Measurements from ENCODE around the gene GGCX.
"Not testable (repeated sequence)": the region's sequence is repeated elsewhere in the genome, so short reads cannot be mapped to it uniquely, and the experiment has no call there.

Gene GGCX

DNA sequence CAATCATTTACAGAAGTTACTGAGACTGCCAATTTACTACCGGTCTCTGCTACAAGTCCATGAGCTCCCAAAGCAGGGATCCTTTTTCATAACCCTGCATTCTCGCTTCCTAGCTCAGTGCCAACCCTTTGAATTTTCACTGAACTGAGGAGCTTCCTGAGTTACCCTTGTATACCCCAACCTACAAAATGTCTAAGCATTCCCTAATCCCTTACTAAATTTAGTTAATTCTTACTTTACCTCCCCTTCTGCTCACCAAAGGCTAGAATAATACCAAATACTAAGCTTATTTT lies 12.7 kb downstream of the GGCX start:
- no peak overlapping the region for H3K27ac ChIP-seq
- TF ChIP-seq, protein P1, sequence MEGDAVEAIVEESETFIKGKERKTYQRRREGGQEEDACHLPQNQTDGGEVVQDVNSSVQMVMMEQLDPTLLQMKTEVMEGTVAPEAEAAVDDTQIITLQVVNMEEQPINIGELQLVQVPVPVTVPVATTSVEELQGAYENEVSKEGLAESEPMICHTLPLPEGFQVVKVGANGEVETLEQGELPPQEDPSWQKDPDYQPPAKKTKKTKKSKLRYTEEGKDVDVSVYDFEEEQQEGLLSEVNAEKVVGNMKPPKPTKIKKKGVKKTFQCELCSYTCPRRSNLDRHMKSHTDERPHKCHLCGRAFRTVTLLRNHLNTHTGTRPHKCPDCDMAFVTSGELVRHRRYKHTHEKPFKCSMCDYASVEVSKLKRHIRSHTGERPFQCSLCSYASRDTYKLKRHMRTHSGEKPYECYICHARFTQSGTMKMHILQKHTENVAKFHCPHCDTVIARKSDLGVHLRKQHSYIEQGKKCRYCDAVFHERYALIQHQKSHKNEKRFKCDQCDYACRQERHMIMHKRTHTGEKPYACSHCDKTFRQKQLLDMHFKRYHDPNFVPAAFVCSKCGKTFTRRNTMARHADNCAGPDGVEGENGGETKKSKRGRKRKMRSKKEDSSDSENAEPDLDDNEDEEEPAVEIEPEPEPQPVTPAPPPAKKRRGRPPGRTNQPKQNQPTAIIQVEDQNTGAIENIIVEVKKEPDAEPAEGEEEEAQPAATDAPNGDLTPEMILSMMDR (IDR thresholded peaks at IDR 0.05) = no peak

DNA sequence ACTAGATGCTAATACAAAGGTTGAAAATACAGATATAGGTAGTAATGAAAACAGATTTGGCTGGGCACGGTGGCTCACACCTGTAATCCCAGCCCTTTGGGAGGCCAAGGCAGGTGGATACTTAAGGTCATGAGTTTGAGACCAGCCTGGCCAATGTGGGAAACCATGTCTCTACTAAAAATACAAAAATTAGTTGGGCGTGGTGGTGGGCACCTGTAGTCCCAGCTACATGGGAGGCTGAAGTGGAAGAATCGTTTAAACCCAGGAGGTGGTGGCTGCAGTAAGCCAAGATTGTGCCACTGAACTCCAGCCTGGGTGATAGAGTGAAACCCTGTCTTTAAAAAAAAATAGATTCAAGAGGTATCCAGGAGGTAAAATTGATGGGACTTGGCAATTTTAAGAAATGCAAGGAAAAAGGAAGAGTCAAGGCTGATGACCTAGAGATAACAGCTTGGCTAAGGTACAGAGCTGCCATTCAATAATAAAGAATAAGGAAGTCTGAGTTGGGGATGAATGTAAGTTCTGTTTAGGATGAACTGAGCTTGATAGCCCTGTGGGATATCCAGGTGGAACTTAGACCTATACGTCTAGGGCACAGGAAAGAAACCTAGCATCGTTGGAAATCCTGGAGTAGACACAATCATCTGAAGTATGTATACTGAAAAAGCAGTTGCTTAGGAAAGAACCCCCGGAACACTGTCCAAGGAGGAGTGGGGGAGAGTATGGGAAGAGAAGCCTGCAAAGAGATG lies 13.3 kb downstream of the GGCX start:
- H3K27me3 ChIP-seq (ENCODE audit: control insufficient read depth, insufficient read depth, low read length) = no peaks in the 10 kb centered on the region
- H3K79me2 ChIP-seq = no peaks in the 10 kb centered on the region
- TF ChIP-seq, protein P1 (IDR thresholded peaks at IDR 0.05) = no peak
- no peak overlapping the region for H3K27ac ChIP-seq
- H3K4me2 ChIP-seq (ENCODE audit: low read length) = no peak overlapping the region
- peaks cover 14% of the 10 kb centered on the region for H3K4me1 ChIP-seq
- no peak overlapping the region for H2AFZ ChIP-seq
- H3K36me3 ChIP-seq (ENCODE audit: control insufficient read depth, insufficient read depth, low read length) = no peaks in the 10 kb centered on the region
- H3K9me3 ChIP-seq (ENCODE audit: control insufficient read depth, low read length) = no peaks in the 10 kb centered on the region
- no peak overlapping the region for H3K4me3 ChIP-seq (ENCODE audit: low read depth, low read length)
- H3K9ac ChIP-seq = no peak overlapping the region

More for the DNA sequence above, 12.7 kb downstream of the GGCX start:
- Histone ChIP-seq H3K36me3 (ENCODE audit: control insufficient read depth, insufficient read depth, low read length) (no peaks in the 10 kb centered on the region), H2AFZ (no peak overlapping the region), H3K4me2 (ENCODE audit: low read length) (no peak overlapping the region), H3K4me1 (peaks cover 12% of the 10 kb centered on the region), H3K27me3 (ENCODE audit: control insufficient read depth, insufficient read depth, low read length) (no peaks in the 10 kb centered on the region), H3K79me2 (no peaks in the 10 kb centered on the region), H3K9ac (no peak overlapping the region), H3K9me3 (ENCODE audit: control insufficient read depth, low read length) (no peaks in the 10 kb centered on the region), H3K4me3 (ENCODE audit: low read depth, low read length) (no peak overlapping the region)

DNA sequence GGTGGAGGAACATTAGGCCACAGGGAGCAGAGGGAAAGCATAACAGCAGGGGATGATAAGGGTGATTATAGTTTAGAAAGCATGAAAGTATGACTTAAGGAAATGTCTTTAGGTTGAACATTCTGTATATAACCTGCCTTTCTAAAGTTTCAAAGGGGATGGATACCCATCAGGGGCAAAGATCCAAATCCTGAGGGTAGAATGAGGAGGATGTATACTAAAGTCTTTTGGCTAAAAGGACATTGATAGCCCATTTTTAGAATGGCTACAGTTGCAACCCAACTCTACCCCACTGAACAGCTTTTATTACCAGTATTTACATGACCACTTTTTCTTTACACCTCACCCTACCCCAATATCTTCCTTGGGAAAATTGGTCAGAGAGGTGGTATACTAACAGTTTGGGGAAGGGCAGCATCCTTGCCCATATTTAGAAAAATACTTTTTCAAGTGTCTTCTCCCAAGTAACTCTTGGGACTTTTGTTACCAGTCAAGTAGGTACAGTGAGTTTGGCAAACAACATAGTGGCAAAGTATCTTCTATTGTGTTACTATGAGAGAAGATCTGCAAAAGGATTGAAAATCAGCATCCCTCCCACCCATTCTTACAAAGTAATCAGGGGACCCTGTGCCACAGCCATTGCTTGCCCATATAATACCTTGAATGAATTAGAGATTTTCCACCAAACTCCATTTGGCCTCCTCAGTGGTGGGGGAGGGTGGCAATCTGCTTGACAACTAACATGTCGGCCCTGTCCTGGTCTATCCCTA lies 14.0 kb downstream of the GGCX start:
- peaks cover 17% of the 10 kb centered on the region for H3K4me1 ChIP-seq
- H3K9ac ChIP-seq = no peak overlapping the region
- H3K27ac ChIP-seq = no peak overlapping the region
- no peaks in the 10 kb centered on the region for H3K9me3 ChIP-seq (ENCODE audit: control insufficient read depth, low read length)
- no peaks in the 10 kb centered on the region for H3K36me3 ChIP-seq (ENCODE audit: control insufficient read depth, insufficient read depth, low read length)
- H3K79me2 ChIP-seq = no peaks in the 10 kb centered on the region
- H3K4me3 ChIP-seq (ENCODE audit: low read depth, low read length) = no peak overlapping the region
- TF ChIP-seq, protein P1 (IDR thresholded peaks at IDR 0.05) = no peak
- H3K4me2 ChIP-seq (ENCODE audit: low read length) = no peak overlapping the region
- no peak overlapping the region for H2AFZ ChIP-seq
- no peaks in the 10 kb centered on the region for H3K27me3 ChIP-seq (ENCODE audit: control insufficient read depth, insufficient read depth, low read length)

DNA sequence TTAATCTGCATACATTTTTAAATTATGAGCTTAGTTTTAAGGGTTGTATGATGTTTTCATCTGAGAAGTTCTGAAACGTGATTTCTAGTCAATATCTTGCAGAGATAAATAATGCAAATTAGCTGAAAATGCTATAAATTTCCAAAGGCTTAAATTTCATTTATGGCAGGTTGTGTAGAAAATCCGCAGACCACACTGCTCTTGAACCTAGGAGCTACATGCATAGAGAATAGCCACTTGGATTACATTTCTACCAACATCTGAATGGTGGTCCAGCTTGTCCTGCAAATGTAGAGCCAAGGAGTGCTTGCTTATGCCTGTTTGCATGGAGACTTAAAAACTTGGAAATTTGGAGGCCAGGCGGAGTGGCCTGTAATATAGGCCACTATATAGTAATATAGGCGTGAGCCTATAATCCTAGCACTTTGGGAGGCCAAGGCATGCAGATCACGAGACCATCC lies 15.5 kb downstream of the GGCX start:
- TF ChIP-seq, protein P1 (IDR thresholded peaks at IDR 0.05) = no peak
- H3K4me1 ChIP-seq = peaks cover 20% of the 10 kb centered on the region
- no peak overlapping the region for H3K9ac ChIP-seq
- H3K79me2 ChIP-seq = no peaks in the 10 kb centered on the region
- no peak overlapping the region for H3K27ac ChIP-seq
- H2AFZ ChIP-seq = no peak overlapping the region
- H3K36me3 ChIP-seq (ENCODE audit: control insufficient read depth, insufficient read depth, low read length) = no peaks in the 10 kb centered on the region
- H3K9me3 ChIP-seq (ENCODE audit: control insufficient read depth, low read length) = no peaks in the 10 kb centered on the region
- H3K4me2 ChIP-seq (ENCODE audit: low read length) = no peak overlapping the region
- no peak overlapping the region for H3K4me3 ChIP-seq (ENCODE audit: low read depth, low read length)
- no peaks in the 10 kb centered on the region for H3K27me3 ChIP-seq (ENCODE audit: control insufficient read depth, insufficient read depth, low read length)

DNA sequence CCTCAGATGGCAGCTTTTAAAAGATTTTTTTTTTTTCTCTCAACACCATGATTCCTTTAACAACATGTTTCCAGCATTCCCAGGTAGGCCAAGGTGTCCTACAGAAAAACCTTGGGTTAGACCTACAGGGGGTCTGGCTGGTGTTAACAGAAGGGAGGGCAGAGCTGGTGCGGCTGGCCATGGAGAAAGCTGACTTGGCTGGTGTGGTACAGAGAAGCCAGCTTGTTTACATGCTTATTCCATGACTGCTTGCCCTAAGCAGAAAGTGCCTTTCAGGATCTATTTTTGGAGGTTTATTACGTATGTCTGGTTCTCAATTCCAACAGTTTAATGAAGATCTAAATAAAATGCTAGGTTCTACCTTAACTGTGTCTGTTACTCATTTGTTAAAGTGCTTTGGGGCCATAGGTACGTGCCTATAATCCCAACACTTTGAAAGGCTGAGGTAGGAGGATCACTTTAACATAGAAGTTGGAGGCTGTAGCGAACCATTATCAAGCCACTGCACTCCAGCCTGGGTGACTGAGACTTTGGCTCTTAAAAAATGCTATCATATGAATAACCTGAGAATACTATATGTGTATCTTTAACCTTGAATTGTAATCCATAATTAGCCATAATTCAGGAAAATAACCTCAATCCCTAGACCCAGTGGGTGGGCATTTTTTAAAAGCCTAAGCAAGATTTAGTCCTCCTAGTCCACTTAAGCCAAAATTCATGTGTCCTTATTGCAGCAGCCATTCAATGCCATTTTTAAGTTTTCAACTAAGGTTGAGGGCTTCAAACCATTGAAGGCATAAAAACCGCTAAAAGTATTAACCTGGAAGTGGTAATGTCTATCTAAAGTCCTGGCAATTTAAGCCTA lies 16.1 kb downstream of the GGCX start:
- not testable (repeated sequence) for H2AFZ ChIP-seq; H3K9ac ChIP-seq; H3K4me2 ChIP-seq (ENCODE audit: low read length); H3K9me3 ChIP-seq (ENCODE audit: control insufficient read depth, low read length); H3K4me3 ChIP-seq (ENCODE audit: low read depth, low read length); H3K36me3 ChIP-seq (ENCODE audit: control insufficient read depth, insufficient read depth, low read length); H3K27ac ChIP-seq; H3K79me2 ChIP-seq; H3K27me3 ChIP-seq (ENCODE audit: control insufficient read depth, insufficient read depth, low read length)
- peaks cover 27% of the 10 kb centered on the region for H3K4me1 ChIP-seq

DNA sequence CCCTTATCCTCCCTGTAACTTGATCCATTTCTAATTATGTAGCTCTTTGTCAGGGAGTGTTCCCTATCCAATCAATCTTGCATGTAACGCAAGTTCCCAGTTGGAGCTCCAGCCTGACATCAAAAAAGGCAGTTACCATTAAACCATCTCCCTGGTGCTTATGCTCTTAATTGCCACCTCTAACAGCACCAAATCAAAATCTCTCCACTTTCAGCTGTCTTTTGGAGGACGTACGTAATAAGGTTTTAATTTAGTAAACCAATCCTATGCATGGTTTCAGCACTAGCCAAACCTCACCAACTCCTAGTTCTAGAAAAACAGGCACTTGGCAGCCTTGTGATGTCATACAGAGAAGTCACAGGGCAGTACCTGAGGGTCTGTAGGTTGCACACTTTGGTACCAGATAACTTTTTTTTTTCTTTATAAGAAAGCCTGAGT lies 17.0 kb downstream of the GGCX start:
- not testable (repeated sequence) for H3K4me3 ChIP-seq (ENCODE audit: low read depth, low read length); H3K9me3 ChIP-seq (ENCODE audit: control insufficient read depth, low read length); H3K27ac ChIP-seq; H3K4me2 ChIP-seq (ENCODE audit: low read length); H2AFZ ChIP-seq; H3K27me3 ChIP-seq (ENCODE audit: control insufficient read depth, insufficient read depth, low read length); H3K9ac ChIP-seq; H3K36me3 ChIP-seq (ENCODE audit: control insufficient read depth, insufficient read depth, low read length)
- peaks cover 27% of the 10 kb centered on the region for H3K4me1 ChIP-seq
- peaks cover 11% of the 10 kb centered on the region for H3K79me2 ChIP-seq
